ENCODE results near the gene ZNF688. TPM values are rescaled to one million over a fixed set of nuclear protein-coding genes. Genes with fewer than 3 reads are reported as not detected.
A peak's percentile ranks its signal among the peaks of the same experiment; 100 is the strongest.

The ZNF688 gene
- total and polyA plus RNA-seq, 2 experiments from 2014 or later, result 22.0 to 25.0 TPM

GRCh38 chr16:30553393-30553899 is 18.1 kb downstream of the ZNF688 start:
- no peak for TF ChIP-seq CTCF (IDR thresholded peaks at IDR 0.05; ENCODE audit: low read depth, low read length)
- no peaks in the 10 kb centered on the region for H3K27me3 ChIP-seq
- H3K9me3 ChIP-seq (ENCODE audit: low read depth), result no peaks in the 10 kb centered on the region
- peak overlapping the region; percentile 74 for H3K27ac ChIP-seq
- H3K4me1 ChIP-seq (ENCODE audit: low read depth), result peaks cover 35% of the 10 kb centered on the region
- H3K36me3 ChIP-seq, result peaks cover 11% of the 10 kb centered on the region
- no peak overlapping the region for H3K4me3 ChIP-seq
- DNase-seq (ENCODE audit: low read depth in 1 of 2, low spot score in 1 of 2), result no peak

- H3K4me1 ChIP-seq (ENCODE audit: low read depth), result peaks cover 38% of the 10 kb centered on the region
- DNase-seq (ENCODE audit: low read depth in 1 of 2, low spot score in 1 of 2), result no peak
- no peaks in the 10 kb centered on the region for H3K9me3 ChIP-seq (ENCODE audit: low read depth)
- peak overlapping the region; percentile 74 for H3K27ac ChIP-seq
- H3K4me3 ChIP-seq, result no peak overlapping the region
- H3K36me3 ChIP-seq, result peaks cover 11% of the 10 kb centered on the region
- TF ChIP-seq CTCF (IDR thresholded peaks at IDR 0.05; ENCODE audit: low read depth, low read length), result no peak
- no peaks in the 10 kb centered on the region for H3K27me3 ChIP-seq
Measured at GRCh38 chr16:30552956-30553355, 18.6 kb downstream of the ZNF688 start.

GRCh38 chr16:30551781-30552180 is 19.7 kb downstream of the ZNF688 start:
- peaks cover 11% of the 10 kb centered on the region for H3K36me3 ChIP-seq
- H3K4me1 ChIP-seq (ENCODE audit: low read depth), result peaks cover 33% of the 10 kb centered on the region
- no peaks in the 10 kb centered on the region for H3K9me3 ChIP-seq (ENCODE audit: low read depth)
- H3K27me3 ChIP-seq, result no peaks in the 10 kb centered on the region
- no peak for TF ChIP-seq CTCF (IDR thresholded peaks at IDR 0.05; ENCODE audit: low read depth, low read length)
- no peak for DNase-seq (ENCODE audit: low read depth in 1 of 2, low spot score in 1 of 2)
- H3K27ac ChIP-seq, result peak overlapping the region; percentile 74
- H3K4me3 ChIP-seq, result no peak overlapping the region

- Histone ChIP-seq H3K27me3 (no peaks in the 10 kb centered on the region), H3K4me1 (ENCODE audit: low read depth) (peaks cover 43% of the 10 kb centered on the region), H3K4me3 (no peak overlapping the region), H3K36me3 (no peaks in the 10 kb centered on the region), H3K9me3 (ENCODE audit: low read depth) (no peaks in the 10 kb centered on the region), H3K27ac (peak overlapping the region; percentile 88)
- no peak for TF ChIP-seq CTCF (IDR thresholded peaks at IDR 0.05; ENCODE audit: low read depth, low read length)
- no peak for DNase-seq (ENCODE audit: low read depth in 1 of 2, low spot score in 1 of 2)
Measured at GRCh38 chr16:30548416-30549253, 22.9 kb downstream of the ZNF688 start.

GRCh38 chr16:30546115-30546514 is 25.4 kb downstream of the ZNF688 start:
- H3K9me3 ChIP-seq (ENCODE audit: low read depth), result no peaks in the 10 kb centered on the region
- no peaks in the 10 kb centered on the region for H3K36me3 ChIP-seq
- no peak overlapping the region for H3K4me3 ChIP-seq
- no peak for DNase-seq (ENCODE audit: low read depth in 1 of 2, low spot score in 1 of 2)
- peaks cover 53% of the 10 kb centered on the region for H3K4me1 ChIP-seq (ENCODE audit: low read depth)
- no peaks in the 10 kb centered on the region for H3K27me3 ChIP-seq
- TF ChIP-seq CTCF (IDR thresholded peaks at IDR 0.05; ENCODE audit: low read depth, low read length), result no peak
- H3K27ac ChIP-seq, result no peak overlapping the region

Measured in cardiac muscle cell (in vitro differentiated cells and primary cell).